GM23248 (cell line): ENCODE data around the gene USP6NL.

Experiments used
- EZH2 ChIP-seq: fragments of 200-600 bp; sonication (generic); IDR thresholded peaks from 2 replicates; pipeline ENCODE4 v1.6.1; 2018; ENCODE audit warnings: antibody characterized with exemption, mild to moderate bottlenecking; ENCODE audit not compliant: insufficient read depth, poor library complexity, severe bottlenecking
- EZH2phosphoT487 ChIP-seq: fragments of 200-600 bp; sonication (generic); IDR thresholded peaks from 2 replicates; pipeline ENCODE4 v1.6.1; 2018; ENCODE audit warnings: antibody characterized with exemption, moderate library complexity, mild to moderate bottlenecking, low read depth; ENCODE audit not compliant: insufficient read depth

- TF ChIP-seq EZH2 (no peak), EZH2phosphoT487 (no peak)
Measured at GRCh38 chr10:11548065-11548767, 63.2 kb downstream of the USP6NL start.
